Measurements from ENCODE around the gene GNAQ.

- TF ChIP-seq REST (IDR thresholded peaks at IDR 0.05; ENCODE audit: insufficient read depth in 1 of 2, low read depth in 2 of 2, low read length in 2 of 2) (no peak), SIN3A (IDR thresholded peaks at IDR 0.05; ENCODE audit: borderline replicate concordance, insufficient read depth, low read length) (no peak), POLR2AphosphoS5 (IDR thresholded peaks at IDR 0.05; ENCODE audit: low read depth, low read length) (no peak), FOXP2 (optimal IDR thresholded peaks at IDR 0.05; ENCODE audit: borderline replicate concordance, extremely low read depth, extremely low read length, insufficient read depth) (no peak), TAF1 (IDR thresholded peaks at IDR 0.05; ENCODE audit: borderline replicate concordance, insufficient read depth, low read length) (no peak)
Observed at GRCh38 chr9:77857513-77858259, 173.9 kb downstream of the GNAQ start.

All from PFSK-1 (cell line).